PC-3 (cell line): Measurements from ENCODE around the gene MRRF. TPM values are rescaled to one million over a fixed set of nuclear protein-coding genes. Genes with fewer than 3 reads are reported as not detected.

Source experiments
- ATAC-seq: fragments of 200-7000 bp; cut with Tn5 transposase; 2 replicates; pipeline ENCODE4 v1.9.1; 2020; ENCODE audit warnings: mild to moderate bottlenecking, moderate library complexity
- BruUV-seq: library from RNA; stranded (reverse); fragments of 400-500 nt; replicated peaks from 2 replicates; lab custom pipeline; 2021; lab: Mats Ljungman, UMichigan
- CTCF ChIA-PET: fragments of 300-600 bp; sonication (Branson Sonifier 250); formaldehyde crosslinking; loops from one replicate; lab custom pipeline; 2022; ENCODE audit warnings: antibody characterized with exemption; lab: Charles Lee
- POLR2A ChIA-PET: fragments of 300-600 bp; sonication (Branson Sonifier 250); formaldehyde crosslinking; loops from one replicate; lab custom pipeline; 2022; ENCODE audit warnings: antibody characterized with exemption; ENCODE audit not compliant: unreplicated experiment; lab: Charles Lee
- DNase-seq: peaks from one replicate; pipeline ENCODE4 v3.0.0-alpha.2; 2015
- H2AFZ ChIP-seq: fragments of 300-600 bp; sonication (generic); 2 replicates; pipeline ENCODE4 v1.6.0; 2016; ENCODE audit warnings: antibody characterized with exemption, low read length
- H3F3A ChIP-seq: fragments of 300-600 bp; sonication (generic); one replicate; pipeline ENCODE4 v1.6.0; 2017; ENCODE audit warnings: antibody characterized with exemption, low read length, control low read depth, mild to moderate bottlenecking; ENCODE audit not compliant: unreplicated experiment
- H3K27ac ChIP-seq: fragments of 300-600 bp; sonication (generic); 2 replicates; pipeline ENCODE4 v1.5.1; 2016; ENCODE audit warnings: mild to moderate bottlenecking, low read length
- H3K27me3 ChIP-seq: fragments of 300-600 bp; sonication (generic); 2 replicates; pipeline ENCODE4 v1.6.1; 2016; ENCODE audit warnings: low read length, mixed read lengths
- H3K36me3 ChIP-seq: fragments of 300-600 bp; sonication (generic); 2 replicates; pipeline ENCODE4 v1.6.1; 2016; ENCODE audit warnings: low read depth, mixed run types, low read length, mixed read lengths
- H3K4me1 ChIP-seq: fragments of 300-600 bp; sonication (generic); 2 replicates; pipeline ENCODE4 v1.5.1; 2016; ENCODE audit warnings: low read length; ENCODE audit not compliant: insufficient read depth
- H3K4me2 ChIP-seq: fragments of 300-600 bp; sonication (generic); 2 replicates; pipeline ENCODE4 v1.6.0; 2016; ENCODE audit warnings: low read length
- H3K4me3 ChIP-seq: fragments of 300-600 bp; sonication (generic); 2 replicates; pipeline ENCODE4 v1.5.1; 2016; ENCODE audit warnings: mild to moderate bottlenecking, low read length, mixed read lengths
- H3K79me2 ChIP-seq: fragments of 300-600 bp; sonication (generic); 2 replicates; pipeline ENCODE4 v1.6.1; 2017; ENCODE audit warnings: low read length, mixed read lengths
- H3K9ac ChIP-seq: fragments of 300-600 bp; sonication (generic); 2 replicates; pipeline ENCODE4 v1.6.0; 2016; ENCODE audit warnings: mild to moderate bottlenecking, low read length
- H3K9me2 ChIP-seq: fragments of 300-600 bp; sonication (generic); replicated peaks from 2 replicates; pipeline ENCODE4 v1.6.1; 2016; ENCODE audit warnings: mixed run types, low read length, mixed read lengths
- H3K9me3 ChIP-seq: fragments of 300-600 bp; sonication (generic); 2 replicates; pipeline ENCODE4 v1.6.1; 2016; ENCODE audit warnings: low read length, mixed read lengths
- H4K20me1 ChIP-seq: fragments of 300-600 bp; sonication (generic); 2 replicates; pipeline ENCODE4 v1.6.1; 2016; ENCODE audit warnings: low read length, mixed read lengths
- CTCF ChIP-seq: fragments of 300-600 bp; sonication (generic); conservative IDR thresholded peaks from 2 replicates; pipeline ENCODE4 v1.5.1; 2017; ENCODE audit warnings: antibody characterized with exemption, low read depth, mild to moderate bottlenecking, low read length
- EZH2 ChIP-seq: fragments of 300-600 bp; sonication (generic); IDR thresholded peaks from one replicate; pipeline ENCODE4 v1.6.1; 2017; ENCODE audit warnings: antibody characterized with exemption, mild to moderate bottlenecking, low read length; ENCODE audit not compliant: unreplicated experiment
- EZH2phosphoT487 ChIP-seq: fragments of 300-600 bp; sonication (generic); IDR thresholded peaks from 2 replicates; pipeline ENCODE4 v1.6.1; 2018; ENCODE audit warnings: mild to moderate bottlenecking, antibody characterized with exemption, low read length, borderline replicate concordance
- intact Hi-C: fragments of 100-400 bp; cut with micrococcal nuclease; formaldehyde crosslinking; loops from 2 replicates; pipeline ENCODE4 v1.9.0; 2023
- total RNA-seq: library from RNA; depleted of rRNA; stranded (reverse); fragments of >200 nt; gene quantifications from 2 replicates; pipeline ENCODE4 v1.2.3, GENCODE V29; 2014

MRRF gene
- total RNA-seq, 1 experiment from 2014 or later, result 30.2 TPM

GRCh38 chr9:122248448-122248865 is 16.2 kb upstream of the MRRF start:
- no peaks in the 10 kb centered on the region for H3K9me3 ChIP-seq
- CTCF ChIA-PET, result no interaction called here
- no peaks in the 10 kb centered on the region for H3K27me3 ChIP-seq
- peak; percentile 90 for DNase-seq
- TF ChIP-seq EZH2phosphoT487 (no peak), CTCF (no peak), EZH2 (no peak)
- H3K9me2 ChIP-seq, result no peaks in the 10 kb centered on the region
- H3K27ac ChIP-seq, result peak overlapping the region; percentile 91
- H3K79me2 ChIP-seq, result peaks cover 4% of the 10 kb centered on the region; the same call in 1 of the 2 replicates
- POLR2A ChIA-PET, result no interaction called here
- ATAC-seq, result peak; percentile 87
- H3K4me1 ChIP-seq, result peaks cover 21% of the 10 kb centered on the region
- H3K36me3 ChIP-seq, result peaks cover 43% of the 10 kb centered on the region
- H3K9ac ChIP-seq, result peak overlapping the region; percentile 22
- peak overlapping the region; percentile 9; the same call in 1 of the 2 replicates for H3K4me3 ChIP-seq
- intact Hi-C loops, result no loop called here
- H3F3A ChIP-seq, result peaks cover 3% of the 10 kb centered on the region
- H2AFZ ChIP-seq, result no peak overlapping the region
- no TSS peak for BruUV-seq
- H3K4me2 ChIP-seq, result peak overlapping the region; percentile 42
- no peaks in the 10 kb centered on the region for H4K20me1 ChIP-seq

GRCh38 chr9:122251351-122251750 is 13.3 kb upstream of the MRRF start:
- DNase-seq (no peak), ATAC-seq (no peak)
- peaks cover 21% of the 10 kb centered on the region for H3K4me1 ChIP-seq
- no peaks in the 10 kb centered on the region for H3K9me2 ChIP-seq
- H3K27ac ChIP-seq, result 0 out of 2 replicates have a peak overlapping the region, but pooled peaks have one; percentile 23
- H3K27me3 ChIP-seq, result no peaks in the 10 kb centered on the region
- no peak for TF ChIP-seq EZH2phosphoT487
- no peak for TF ChIP-seq CTCF
- no peak for TF ChIP-seq EZH2
- ChIA-PET POLR2A (no interaction called here), CTCF (no interaction called here)
- H3K4me2 ChIP-seq, result no peak overlapping the region
- H3K9me3 ChIP-seq, result no peaks in the 10 kb centered on the region
- intact Hi-C loops, result no loop called here
- H4K20me1 ChIP-seq, result no peaks in the 10 kb centered on the region
- no peak overlapping the region for H3K4me3 ChIP-seq
- H2AFZ ChIP-seq, result no peak overlapping the region
- H3F3A ChIP-seq, result peaks cover 3% of the 10 kb centered on the region
- peaks cover 24% of the 10 kb centered on the region for H3K36me3 ChIP-seq
- H3K79me2 ChIP-seq, result peaks cover 7% of the 10 kb centered on the region; the same call in 1 of the 2 replicates
- no TSS peak for BruUV-seq
- H3K9ac ChIP-seq, result no peak overlapping the region

- Histone ChIP-seq H3K27me3 (no peaks in the 10 kb centered on the region), H3K36me3 (peaks cover 19% of the 10 kb centered on the region), H3F3A (peaks cover 3% of the 10 kb centered on the region), H3K9me3 (no peaks in the 10 kb centered on the region), H3K4me3 (no peak overlapping the region), H3K4me1 (peaks cover 17% of the 10 kb centered on the region), H3K4me2 (no peak overlapping the region), H3K9me2 (no peaks in the 10 kb centered on the region), H2AFZ (no peak overlapping the region), H3K79me2 (peaks cover 8% of the 10 kb centered on the region; the same call in 1 of the 2 replicates), H3K27ac (no peak overlapping the region), H4K20me1 (no peaks in the 10 kb centered on the region), H3K9ac (no peak overlapping the region)
- CTCF ChIA-PET, result no interaction called here
- no peak for TF ChIP-seq EZH2phosphoT487
- TF ChIP-seq CTCF, result no peak
- TF ChIP-seq EZH2, result no peak
- intact Hi-C loops, result no loop called here
- BruUV-seq, result no TSS peak
- ATAC-seq, result no peak
- POLR2A ChIA-PET, result no interaction called here
- no peak for DNase-seq
These were observed 11.9 kb upstream of the MRRF start for GRCh38 chr9:122252796-122253195.
